ENCODE measurements around the gene NAV1. TPM values are rescaled to one million over a fixed set of nuclear protein-coding genes. Genes with fewer than 3 reads are reported as not detected.

Gene NAV1
- total RNA-seq, 1 experiment from 2014 or later, result 15.5 TPM

GRCh38 chr1:201507360-201507675 lies 31.6 kb upstream of the NAV1 start:
- no peak for DNase-seq (ENCODE audit: low read depth in 1 of 2, low spot score in 2 of 2)
- peaks cover 69% of the 10 kb centered on the region for H3K4me1 ChIP-seq (replicated peaks)
- peaks cover 33% of the 10 kb centered on the region for H3K36me3 ChIP-seq
- no peaks in the 10 kb centered on the region for H3K9me3 ChIP-seq (replicated peaks)
- H3K27me3 ChIP-seq (replicated peaks), result no peaks in the 10 kb centered on the region
- H3K4me3 ChIP-seq, result peak overlapping the region; percentile 83
- H3K27ac ChIP-seq, result peak overlapping the region; percentile 77

- no peaks in the 10 kb centered on the region for H3K27me3 ChIP-seq (replicated peaks)
- peaks cover 21% of the 10 kb centered on the region for H3K36me3 ChIP-seq
- H3K4me1 ChIP-seq (replicated peaks), result peaks cover 62% of the 10 kb centered on the region
- H3K9me3 ChIP-seq (replicated peaks), result no peaks in the 10 kb centered on the region
- H3K27ac ChIP-seq, result peak overlapping the region; percentile 48
- DNase-seq (ENCODE audit: low read depth in 1 of 2, low spot score in 2 of 2), result peak in 1 of 2 experiments; percentile 67
- no peak overlapping the region for H3K4me3 ChIP-seq
Observed at GRCh38 chr1:201508809-201509208, 30.1 kb upstream of the NAV1 start.

GRCh38 chr1:201509601-201510374 lies 29.1 kb upstream of the NAV1 start:
- Histone ChIP-seq H3K9me3 (replicated peaks) (no peaks in the 10 kb centered on the region), H3K27ac (no peak overlapping the region; the same call in 1 of the 2 replicates), H3K36me3 (peaks cover 13% of the 10 kb centered on the region), H3K27me3 (replicated peaks) (no peaks in the 10 kb centered on the region), H3K4me3 (no peak overlapping the region), H3K4me1 (replicated peaks) (peaks cover 52% of the 10 kb centered on the region)
- DNase-seq (ENCODE audit: low read depth in 1 of 2, low spot score in 2 of 2), result no peak

- Histone ChIP-seq H3K4me3 (no peak overlapping the region), H3K27me3 (replicated peaks) (no peaks in the 10 kb centered on the region), H3K36me3 (peaks cover 6% of the 10 kb centered on the region), H3K9me3 (replicated peaks) (no peaks in the 10 kb centered on the region), H3K4me1 (replicated peaks) (peaks cover 42% of the 10 kb centered on the region), H3K27ac (no peak overlapping the region)
- DNase-seq (ENCODE audit: low read depth in 1 of 2, low spot score in 2 of 2), result no peak
Observed at GRCh38 chr1:201510734-201511133, 28.2 kb upstream of the NAV1 start.

GRCh38 chr1:201511396-201511940 lies 27.5 kb upstream of the NAV1 start:
- peaks cover 4% of the 10 kb centered on the region for H3K36me3 ChIP-seq
- H3K4me1 ChIP-seq (replicated peaks), result peaks cover 40% of the 10 kb centered on the region
- no peaks in the 10 kb centered on the region for H3K9me3 ChIP-seq (replicated peaks)
- H3K27ac ChIP-seq, result no peak overlapping the region
- DNase-seq (ENCODE audit: low read depth in 1 of 2, low spot score in 2 of 2), result no peak
- H3K27me3 ChIP-seq (replicated peaks), result no peaks in the 10 kb centered on the region
- no peak overlapping the region for H3K4me3 ChIP-seq

- Histone ChIP-seq H3K4me1 (replicated peaks) (peaks cover 39% of the 10 kb centered on the region), H3K4me3 (no peak overlapping the region), H3K27me3 (replicated peaks) (no peaks in the 10 kb centered on the region), H3K9me3 (replicated peaks) (no peaks in the 10 kb centered on the region), H3K36me3 (no peaks in the 10 kb centered on the region), H3K27ac (no peak overlapping the region)
- no peak for DNase-seq (ENCODE audit: low read depth in 1 of 2, low spot score in 2 of 2)
Observed at GRCh38 chr1:201511941-201512539, 26.9 kb upstream of the NAV1 start.

- H3K4me1 ChIP-seq (replicated peaks), result peaks cover 23% of the 10 kb centered on the region
- H3K9me3 ChIP-seq (replicated peaks), result no peaks in the 10 kb centered on the region
- peak overlapping the region; percentile 55 for H3K27ac ChIP-seq
- DNase-seq (ENCODE audit: low read depth in 1 of 2, low spot score in 2 of 2), result no peak
- no peaks in the 10 kb centered on the region for H3K27me3 ChIP-seq (replicated peaks)
- H3K4me3 ChIP-seq, result no peak overlapping the region
- H3K36me3 ChIP-seq, result no peaks in the 10 kb centered on the region
Observed at GRCh38 chr1:201513498-201514243, 25.3 kb upstream of the NAV1 start.

- no peak overlapping the region for H3K27ac ChIP-seq
- H3K9me3 ChIP-seq (replicated peaks), result no peaks in the 10 kb centered on the region
- H3K4me1 ChIP-seq (replicated peaks), result peaks cover 15% of the 10 kb centered on the region
- H3K4me3 ChIP-seq, result no peak overlapping the region
- DNase-seq (ENCODE audit: low read depth in 1 of 2, low spot score in 2 of 2), result no peak
- H3K27me3 ChIP-seq (replicated peaks), result no peaks in the 10 kb centered on the region
- no peaks in the 10 kb centered on the region for H3K36me3 ChIP-seq
Observed at GRCh38 chr1:201514466-201514865, 24.5 kb upstream of the NAV1 start.

GRCh38 chr1:201515062-201515750 lies 23.7 kb upstream of the NAV1 start:
- H3K27me3 ChIP-seq (replicated peaks), result no peaks in the 10 kb centered on the region
- no peak overlapping the region for H3K4me3 ChIP-seq
- no peak overlapping the region for H3K27ac ChIP-seq
- DNase-seq (ENCODE audit: low read depth in 1 of 2, low spot score in 2 of 2), result no peak
- peaks cover 10% of the 10 kb centered on the region for H3K4me1 ChIP-seq (replicated peaks)
- H3K36me3 ChIP-seq, result no peaks in the 10 kb centered on the region
- H3K9me3 ChIP-seq (replicated peaks), result no peaks in the 10 kb centered on the region

- H3K4me3 ChIP-seq, result no peak overlapping the region
- H3K27ac ChIP-seq, result no peak overlapping the region
- no peaks in the 10 kb centered on the region for H3K27me3 ChIP-seq (replicated peaks)
- no peaks in the 10 kb centered on the region for H3K36me3 ChIP-seq
- H3K4me1 ChIP-seq (replicated peaks), result peaks cover 10% of the 10 kb centered on the region
- no peaks in the 10 kb centered on the region for H3K9me3 ChIP-seq (replicated peaks)
- no peak for DNase-seq (ENCODE audit: low read depth in 1 of 2, low spot score in 2 of 2)
Observed at GRCh38 chr1:201515895-201516294, 23.0 kb upstream of the NAV1 start.

GRCh38 chr1:201516511-201517127 lies 22.3 kb upstream of the NAV1 start:
- Histone ChIP-seq H3K27me3 (replicated peaks) (no peaks in the 10 kb centered on the region), H3K4me1 (replicated peaks) (peaks cover 10% of the 10 kb centered on the region), H3K4me3 (no peak overlapping the region), H3K9me3 (replicated peaks) (no peaks in the 10 kb centered on the region), H3K27ac (no peak overlapping the region), H3K36me3 (no peaks in the 10 kb centered on the region)
- no peak for DNase-seq (ENCODE audit: low read depth in 1 of 2, low spot score in 2 of 2)

- peaks cover 7% of the 10 kb centered on the region for H3K4me1 ChIP-seq (replicated peaks)
- H3K27me3 ChIP-seq (replicated peaks), result no peaks in the 10 kb centered on the region
- no peak for DNase-seq (ENCODE audit: low read depth in 1 of 2, low spot score in 2 of 2)
- H3K27ac ChIP-seq, result no peak overlapping the region
- H3K36me3 ChIP-seq, result no peaks in the 10 kb centered on the region
- no peak overlapping the region for H3K4me3 ChIP-seq
- no peaks in the 10 kb centered on the region for H3K9me3 ChIP-seq (replicated peaks)
Observed at GRCh38 chr1:201517631-201518030, 21.3 kb upstream of the NAV1 start.

- H3K4me3 ChIP-seq, result no peak overlapping the region
- no peaks in the 10 kb centered on the region for H3K36me3 ChIP-seq
- no peaks in the 10 kb centered on the region for H3K9me3 ChIP-seq (replicated peaks)
- peaks cover 4% of the 10 kb centered on the region for H3K4me1 ChIP-seq (replicated peaks)
- no peak overlapping the region for H3K27ac ChIP-seq
- H3K27me3 ChIP-seq (replicated peaks), result no peaks in the 10 kb centered on the region
- DNase-seq (ENCODE audit: low read depth in 1 of 2, low spot score in 2 of 2), result no peak
Observed at GRCh38 chr1:201518071-201518470, 20.9 kb upstream of the NAV1 start.
